SH-SY5Y (cell line): ENCODE measurements around the gene TBC1D10B.

Source experiments
- GATA2 ChIP-seq: IDR thresholded peaks from 2 replicates; pipeline ENCODE4 v1.6.1; 2011; ENCODE audit warnings: mild to moderate bottlenecking, low read depth, low read length
- GATA3 ChIP-seq: IDR thresholded peaks from 2 replicates; pipeline ENCODE4 v1.6.1; 2011; ENCODE audit warnings: low read depth, mild to moderate bottlenecking, low read length, moderate library complexity

- TF ChIP-seq GATA3 (no peak), GATA2 (no peak)
Observed at GRCh38 chr16:30370456-30371247, at the start of gene TBC1D10B.
